ENCODE measurements around the gene KIF25.

The KIF25 gene

GRCh38 chr6:167984876-167985604, 12.4 kb upstream of the KIF25 start:
- in situ Hi-C loops (cut with MboI; ENCODE audit: low sequenced_read_pairs, unreplicated experiment): no loop called here
- no peak for DNase-seq (ENCODE audit: low spot score)
- TF ChIP-seq CTCF (IDR thresholded peaks at IDR 0.05; ENCODE audit: borderline replicate concordance, control extremely low read depth, extremely low read depth, insufficient read depth, missing control alignments): no peak

- TF ChIP-seq CTCF (IDR thresholded peaks at IDR 0.05; ENCODE audit: borderline replicate concordance, control extremely low read depth, extremely low read depth, insufficient read depth, missing control alignments): no peak
- no peak for DNase-seq (ENCODE audit: low spot score)
- in situ Hi-C loops (cut with MboI; ENCODE audit: low sequenced_read_pairs, unreplicated experiment): no loop called here
Observed at GRCh38 chr6:167985911-167986595, 11.4 kb upstream of the KIF25 start.

DNA sequence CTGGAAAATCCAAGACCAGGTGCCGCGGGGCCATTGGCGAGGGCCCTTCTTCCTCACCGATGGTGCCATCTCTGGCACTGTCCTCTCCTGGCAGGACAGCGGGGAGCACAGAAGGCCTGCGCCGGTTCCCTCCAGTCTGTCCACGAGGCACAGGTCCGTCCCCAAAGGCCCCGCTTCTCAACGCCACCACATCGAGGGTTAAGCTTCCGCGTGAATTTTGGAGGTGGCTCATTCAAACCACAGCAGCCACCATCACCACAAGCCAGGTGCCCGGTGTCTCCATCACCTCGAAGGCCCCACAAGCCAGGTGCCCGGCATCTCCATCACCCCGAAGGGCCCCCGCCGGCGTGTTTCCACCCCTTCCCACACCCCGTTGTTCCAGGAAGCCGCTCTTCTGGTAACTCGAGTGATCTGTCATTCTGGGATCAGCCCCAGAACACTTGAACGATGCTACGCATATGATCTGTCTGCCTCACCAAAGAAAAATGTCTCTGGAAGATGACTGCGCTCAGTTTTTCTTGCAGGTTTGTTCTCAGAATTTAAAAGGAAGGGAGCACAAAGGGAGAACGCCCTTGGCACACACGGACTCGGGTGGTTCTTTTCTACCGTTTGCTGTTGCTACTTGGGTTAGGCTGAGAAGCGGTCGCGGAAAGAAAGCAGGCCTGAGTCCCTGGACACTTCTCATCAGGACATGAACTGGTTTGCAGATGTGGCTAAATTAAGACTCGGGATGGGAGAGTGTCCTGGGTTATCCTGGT, 9.9 kb upstream of the KIF25 start:
- TF ChIP-seq CTCF (IDR thresholded peaks at IDR 0.05; ENCODE audit: borderline replicate concordance, control extremely low read depth, extremely low read depth, insufficient read depth, missing control alignments): no peak
- DNase-seq (ENCODE audit: low spot score): no peak
- in situ Hi-C loops (cut with MboI; ENCODE audit: low sequenced_read_pairs, unreplicated experiment): no loop called here

DNA sequence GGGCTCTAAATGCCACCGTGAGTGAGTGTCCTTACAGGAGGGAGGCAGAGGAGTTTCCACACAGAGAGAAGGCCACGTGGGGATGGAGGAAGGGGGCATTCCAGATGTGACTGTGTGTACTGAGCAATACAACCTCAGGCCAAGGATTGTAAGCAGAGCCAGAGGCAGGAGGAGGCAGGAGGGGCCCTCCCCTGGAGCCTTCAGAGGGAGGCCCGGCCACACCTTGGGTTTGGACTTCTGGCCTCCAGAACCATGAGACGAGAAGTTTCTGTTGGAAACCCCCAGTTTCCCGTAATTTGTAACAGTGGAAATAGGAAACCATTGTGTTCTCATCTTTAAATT, 9.3 kb upstream of the KIF25 start:
- no peak for TF ChIP-seq CTCF (IDR thresholded peaks at IDR 0.05; ENCODE audit: borderline replicate concordance, control extremely low read depth, extremely low read depth, insufficient read depth, missing control alignments)
- DNase-seq (ENCODE audit: low spot score): no peak
- in situ Hi-C loops (cut with MboI; ENCODE audit: low sequenced_read_pairs, unreplicated experiment): no loop called here

GRCh38 chr6:167988945-167989841, 8.3 kb upstream of the KIF25 start:
- no peak for DNase-seq (ENCODE audit: low spot score)
- in situ Hi-C loops (cut with MboI; ENCODE audit: low sequenced_read_pairs, unreplicated experiment): no loop called here
- TF ChIP-seq CTCF (IDR thresholded peaks at IDR 0.05; ENCODE audit: borderline replicate concordance, control extremely low read depth, extremely low read depth, insufficient read depth, missing control alignments): no peak
